GM23338 (cell line): ENCODE data around the gene LMBRD1.

Experiments
- CTCF ChIP-seq, 2 experiments: fragments of 200-600 bp in 1 of 2; sonication (generic) in 1 of 2; conservative IDR thresholded peaks; 2 replicates each; pipeline versions ENCODE4 v1.5.1 to v1.6.1; 2016 to 2017; ENCODE audit warnings: antibody characterized with exemption in 2 of 2, low read depth in 2 of 2, mild to moderate bottlenecking in 2 of 2, moderate library complexity in 1 of 2
- ETS1 ChIP-seq: IDR thresholded peaks from 2 replicates; pipeline ENCODE4 v1.6.1; 2016; ENCODE audit warnings: antibody characterized with exemption
- EZH2 ChIP-seq: fragments of 200-600 bp; sonication (generic); IDR thresholded peaks from one replicate; pipeline ENCODE4 v1.8.0; 2017; ENCODE audit warnings: antibody characterized with exemption, mild to moderate bottlenecking, low read depth; ENCODE audit not compliant: unreplicated experiment
- EZH2phosphoT487 ChIP-seq: fragments of 200-600 bp; sonication (generic); IDR thresholded peaks from one replicate; pipeline ENCODE4 v1.8.1; 2018; ENCODE audit warnings: antibody characterized with exemption; ENCODE audit not compliant: unreplicated experiment
- POLR2AphosphoS5 ChIP-seq: IDR thresholded peaks from 2 replicates; pipeline ENCODE4 v1.6.1; 2016; ENCODE audit warnings: antibody characterized with exemption, low read depth
- REST ChIP-seq: IDR thresholded peaks from one replicate; pipeline ENCODE4 v1.6.1; 2018; ENCODE audit warnings: antibody characterized with exemption; ENCODE audit not compliant: unreplicated experiment
- STAT1 ChIP-seq: IDR thresholded peaks from one replicate; pipeline ENCODE4 v1.6.1; 2016; ENCODE audit warnings: antibody characterized with exemption; ENCODE audit not compliant: unreplicated experiment
- ZNF114 ChIP-seq: fragments of 250-450 bp; sonication (Bioruptor Pico); IDR thresholded peaks from 2 replicates; pipeline ENCODE4 v1.5.0; 2020; ENCODE audit warnings: mild to moderate bottlenecking, moderate library complexity

GRCh38 chr6:69722683-69723082, 74.1 kb downstream of the LMBRD1 start:
- TF ChIP-seq STAT1 (no peak), POLR2AphosphoS5 (no peak), CTCF (conservative IDR thresholded peaks at IDR 0.05; ENCODE audit: low read depth in 2 of 2) (no peak), ZNF114 (no peak), EZH2 (no peak), EZH2phosphoT487 (no peak), REST (no peak), ETS1 (no peak)
